Gastrocnemius medialis (tissue), 4 donors: ENCODE results near the gene PLXND1. TPM values are rescaled to one million over a fixed set of nuclear protein-coding genes. Genes with fewer than 3 reads are reported as not detected.

ENCODE experiments used
- ATAC-seq, 2 donors: fragments of 150-250 bp; one replicate each; pipeline ENCODE4 v1.9.1; 2016
- DNase-seq, 2 donors: peaks; one replicate each; pipeline ENCODE4 v3.0.0-alpha.2; 2019
- H3K27ac ChIP-seq, 4 donors: fragments of 200-600 bp; sonication (generic); 1 replicate in 1 of 4; 2 replicates in 3 of 4; pipeline ENCODE4 v1.5.1; 2016 to 2018; ENCODE audit warnings: mild to moderate bottlenecking in 2 of 4, moderate library complexity in 1 of 4
- H3K27me3 ChIP-seq, 3 donors: fragments of 200-600 bp; sonication (generic) in 2 of 3; 1 replicate in 1 of 3; 2 replicates in 2 of 3; pipeline versions ENCODE4 v1.5.1 to v1.6.0; 2016 to 2019; ENCODE audit warnings: mild to moderate bottlenecking in 1 of 3, moderate library complexity in 1 of 3
- H3K36me3 ChIP-seq, 2 donors: fragments of 200-600 bp; sonication (generic) in 1 of 2; one replicate each; pipeline ENCODE4 v1.5.1; 2017 to 2018
- H3K4me1 ChIP-seq, 2 donors: fragments of 200-600 bp; sonication (generic) in 1 of 2; one replicate each; pipeline ENCODE4 v1.5.1; 2016 to 2017; ENCODE audit warnings: mild to moderate bottlenecking in 2 of 2
- H3K4me3 ChIP-seq, 4 donors: fragments of 200-600 bp; sonication (generic) in 3 of 4; 1 replicate in 1 of 4; 2 replicates in 3 of 4; pipeline ENCODE4 v1.5.1; 2016 to 2019; ENCODE audit warnings: mild to moderate bottlenecking in 2 of 4
- H3K9me3 ChIP-seq, 3 donors: fragments of 200-600 bp; sonication (generic) in 2 of 3; 1 replicate in 1 of 3; 2 replicates in 2 of 3; pipeline ENCODE4 v1.5.1; 2016 to 2019
- POLR2A ChIP-seq, 2 donors: fragments of 450-650 bp; IDR thresholded peaks; one replicate each; pipeline ENCODE4 v1.6.1; 2017; ENCODE audit warnings: antibody characterized with exemption in 2 of 2, mild to moderate bottlenecking in 2 of 2, moderate library complexity in 2 of 2
- in situ Hi-C, 4 donors: fragments of 200-750 bp; cut with MboI; loops; one replicate each; pipeline versions ENCODE4 v1.15.0 to v1.8.0; 2017; ENCODE audit warnings: low sequenced_read_pairs in 4 of 4
- intact Hi-C: fragments of 100-400 bp; cut with DNase I; formaldehyde crosslinking; loops from one replicate; pipeline ENCODE4 v1.15.1; 2023; ENCODE audit warnings: low total_unique reads
- total RNA-seq, 4 donors: library from RNA; depleted of rRNA; stranded (reverse); fragments of >200 nt; gene quantifications; one replicate each; pipeline versions ENCODE4 v1.1.0 to v1.2.3, GENCODE V29; 2016
- TF ChIP-seq, protein P1 (sequence below), 5 experiments: fragments of 450-650 bp in 3 of 5; fragments of 200-600 bp in 2 of 5; sonication (generic) in 2 of 5; IDR thresholded peaks in 4 of 5; conservative IDR thresholded peaks in 1 of 5; 1 replicate in 4 of 5; 2 replicates in 1 of 5; pipeline ENCODE4 v1.5.1; 2016 to 2019; ENCODE audit warnings: antibody characterized with exemption in 5 of 5, mild to moderate bottlenecking in 3 of 5, moderate library complexity in 3 of 5

The PLXND1 gene
- total RNA-seq, 4 donors from 2014 or later: 15.7 to 70.9 (median 19.9) TPM

GRCh38 chr3:129597087-129597999, 9.1 kb downstream of the PLXND1 start:
- intact Hi-C loops: loop anchor here (5.0 kb wide), 1 partner anchor 95 kb away; no protein-coding TSS in a partner anchor

GRCh38 chr3:129596194-129597086, 10.0 kb downstream of the PLXND1 start:
- Histone ChIP-seq H3K4me3 (peak overlapping the region in 3 of 4 donors; percentile 0 to 32 (median 22)), H3K27me3 (no peaks in the 10 kb centered on the region), H3K9me3 (no peaks in the 10 kb centered on the region), H3K4me1 (peaks cover 70 to 81% of the 10 kb centered on the region in 2 donors), H3K27ac (peak overlapping the region; percentile 68 to 86 (median 81)), H3K36me3 (no peaks in the 10 kb centered on the region)
- intact Hi-C loops: loop anchor here (5.0 kb wide), 1 partner anchor 94 kb away; no protein-coding TSS in a partner anchor
- ATAC-seq (peak; percentile 90 to 91), DNase-seq (peak; percentile 88 to 96)
- in situ Hi-C loops: no loop called here
- TF ChIP-seq POLR2A (IDR thresholded peaks at IDR 0.05): peak in 1 of 2 donors; percentile 29
- TF ChIP-seq, protein P1, sequence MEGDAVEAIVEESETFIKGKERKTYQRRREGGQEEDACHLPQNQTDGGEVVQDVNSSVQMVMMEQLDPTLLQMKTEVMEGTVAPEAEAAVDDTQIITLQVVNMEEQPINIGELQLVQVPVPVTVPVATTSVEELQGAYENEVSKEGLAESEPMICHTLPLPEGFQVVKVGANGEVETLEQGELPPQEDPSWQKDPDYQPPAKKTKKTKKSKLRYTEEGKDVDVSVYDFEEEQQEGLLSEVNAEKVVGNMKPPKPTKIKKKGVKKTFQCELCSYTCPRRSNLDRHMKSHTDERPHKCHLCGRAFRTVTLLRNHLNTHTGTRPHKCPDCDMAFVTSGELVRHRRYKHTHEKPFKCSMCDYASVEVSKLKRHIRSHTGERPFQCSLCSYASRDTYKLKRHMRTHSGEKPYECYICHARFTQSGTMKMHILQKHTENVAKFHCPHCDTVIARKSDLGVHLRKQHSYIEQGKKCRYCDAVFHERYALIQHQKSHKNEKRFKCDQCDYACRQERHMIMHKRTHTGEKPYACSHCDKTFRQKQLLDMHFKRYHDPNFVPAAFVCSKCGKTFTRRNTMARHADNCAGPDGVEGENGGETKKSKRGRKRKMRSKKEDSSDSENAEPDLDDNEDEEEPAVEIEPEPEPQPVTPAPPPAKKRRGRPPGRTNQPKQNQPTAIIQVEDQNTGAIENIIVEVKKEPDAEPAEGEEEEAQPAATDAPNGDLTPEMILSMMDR (IDR thresholded peaks at IDR 0.05 in 4 of 5, conservative IDR thresholded peaks at IDR 0.05 in 1 of 5): no peak

More at GRCh38 chr3:129597087-129597999, 9.1 kb downstream of the PLXND1 start:
- no peaks in the 10 kb centered on the region for H3K27me3 ChIP-seq
- peak in 1 of 2 donors; percentile 14 for ATAC-seq
- H3K4me3 ChIP-seq: peak overlapping the region in 3 of 4 donors; percentile 0 to 32 (median 22)
- H3K9me3 ChIP-seq: no peaks in the 10 kb centered on the region
- H3K4me1 ChIP-seq: peaks cover 74 to 80% of the 10 kb centered on the region in 2 donors
- no peaks in the 10 kb centered on the region for H3K36me3 ChIP-seq
- peak overlapping the region; percentile 68 to 86 (median 81) for H3K27ac ChIP-seq
- in situ Hi-C loops: no loop called here
- DNase-seq: no peak
- TF ChIP-seq, protein P1 (IDR thresholded peaks at IDR 0.05 in 4 of 5, conservative IDR thresholded peaks at IDR 0.05 in 1 of 5): no peak
- TF ChIP-seq POLR2A (IDR thresholded peaks at IDR 0.05): no peak

GRCh38 chr3:129595544-129596193, 10.8 kb downstream of the PLXND1 start:
- Histone ChIP-seq H3K27ac (peak overlapping the region; percentile 68 to 86 (median 81)), H3K36me3 (no peaks in the 10 kb centered on the region), H3K27me3 (no peaks in the 10 kb centered on the region), H3K4me3 (peak overlapping the region in 2 of 4 donors; percentile 22 to 32), H3K4me1 (peaks cover 76 to 83% of the 10 kb centered on the region in 2 donors), H3K9me3 (no peaks in the 10 kb centered on the region)
- DNase-seq (no peak), ATAC-seq (no peak)
- intact Hi-C loops (loop anchor here (5.0 kb wide), 1 partner anchor 93 kb away; no protein-coding TSS in a partner anchor), in situ Hi-C loops (no loop called here)
- TF ChIP-seq, protein P1 (IDR thresholded peaks at IDR 0.05 in 4 of 5, conservative IDR thresholded peaks at IDR 0.05 in 1 of 5): no peak

DNA sequence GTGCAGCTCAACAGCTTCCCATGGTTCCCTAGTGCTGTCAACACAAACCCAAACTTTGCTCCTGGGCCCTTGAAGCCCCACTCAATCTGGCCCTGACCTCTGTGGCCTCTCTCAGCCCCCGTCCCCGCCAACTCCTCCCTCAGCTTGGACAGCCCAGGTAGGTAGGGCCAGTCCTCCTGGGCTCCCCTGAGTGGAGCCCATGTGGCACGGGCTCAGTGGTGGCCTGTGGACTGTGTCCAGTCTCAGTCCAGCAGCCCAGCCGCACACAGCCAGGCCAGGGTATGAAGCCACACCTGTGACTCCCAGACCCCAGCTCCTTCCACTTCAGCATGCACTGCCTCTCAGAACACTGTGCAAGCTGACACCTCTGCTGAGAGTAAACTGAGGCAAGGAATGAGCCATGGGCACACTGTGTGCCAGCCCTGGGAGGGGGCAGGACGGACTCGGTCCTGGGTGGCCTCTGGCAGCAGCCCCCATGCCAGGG, 11.5 kb downstream of the PLXND1 start:
- DNase-seq: no peak
- no peaks in the 10 kb centered on the region for H3K9me3 ChIP-seq
- no peak for ATAC-seq
- TF ChIP-seq, protein P1 (IDR thresholded peaks at IDR 0.05 in 4 of 5, conservative IDR thresholded peaks at IDR 0.05 in 1 of 5): no peak
- TF ChIP-seq POLR2A (IDR thresholded peaks at IDR 0.05): no peak
- peaks cover 79 to 84% of the 10 kb centered on the region in 2 donors for H3K4me1 ChIP-seq
- no peak overlapping the region for H3K4me3 ChIP-seq
- peak overlapping the region; percentile 68 to 86 (median 81) for H3K27ac ChIP-seq
- no peaks in the 10 kb centered on the region for H3K27me3 ChIP-seq
- H3K36me3 ChIP-seq: no peaks in the 10 kb centered on the region
- in situ Hi-C loops (no loop called here), intact Hi-C loops (loop anchor here (5.0 kb wide), 2 partner anchors 38 to 93 kb away; no protein-coding TSS in a partner anchor)
